ENCODE results near the gene DGKQ.

- TF ChIP-seq MAFK (IDR thresholded peaks at IDR 0.05; ENCODE audit: low read length) (no peak), EZH2 (IDR thresholded peaks at IDR 0.05; ENCODE audit: borderline replicate concordance, low read depth, low read length) (no peak), KLF13 (tag; IDR thresholded peaks at IDR 0.05; ENCODE audit: borderline replicate concordance, low read depth) (no peak), NCOA2 (IDR thresholded peaks at IDR 0.05; ENCODE audit: partially characterized antibody in 2 of 2) (no peak)
These were observed 4.6 kb downstream of the DGKQ start for GRCh38 chr4:968621-969394.
